Measurements from ENCODE around the gene MBD3L2B. TPM values are rescaled to one million over a fixed set of nuclear protein-coding genes. Genes with fewer than 3 reads are reported as not detected.

MBD3L2B gene
- total RNA-seq, 1 donor from 2014 or later, result not detected

DNA sequence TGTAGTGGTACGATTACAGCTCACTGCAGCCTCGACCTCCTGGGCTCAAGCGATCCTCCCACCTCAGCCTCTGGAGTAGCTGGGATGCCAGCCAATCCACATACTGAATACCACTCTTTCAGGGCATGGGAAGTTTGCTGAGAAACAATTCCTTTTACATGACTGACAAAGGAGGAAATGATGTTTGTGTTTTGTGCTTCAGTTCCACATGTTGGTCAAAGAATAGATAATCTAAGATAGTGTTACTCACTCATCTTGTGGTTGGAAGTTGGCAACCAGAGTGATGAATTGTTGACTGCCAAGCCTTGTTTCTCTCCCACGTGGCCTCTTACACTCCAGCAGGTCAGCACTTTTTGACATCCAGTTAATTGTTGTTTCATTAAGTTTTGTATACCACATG is 7.6 kb downstream of the MBD3L2B start:
- intact Hi-C loops (cut with micrococcal nuclease), result no loop called here

DNA sequence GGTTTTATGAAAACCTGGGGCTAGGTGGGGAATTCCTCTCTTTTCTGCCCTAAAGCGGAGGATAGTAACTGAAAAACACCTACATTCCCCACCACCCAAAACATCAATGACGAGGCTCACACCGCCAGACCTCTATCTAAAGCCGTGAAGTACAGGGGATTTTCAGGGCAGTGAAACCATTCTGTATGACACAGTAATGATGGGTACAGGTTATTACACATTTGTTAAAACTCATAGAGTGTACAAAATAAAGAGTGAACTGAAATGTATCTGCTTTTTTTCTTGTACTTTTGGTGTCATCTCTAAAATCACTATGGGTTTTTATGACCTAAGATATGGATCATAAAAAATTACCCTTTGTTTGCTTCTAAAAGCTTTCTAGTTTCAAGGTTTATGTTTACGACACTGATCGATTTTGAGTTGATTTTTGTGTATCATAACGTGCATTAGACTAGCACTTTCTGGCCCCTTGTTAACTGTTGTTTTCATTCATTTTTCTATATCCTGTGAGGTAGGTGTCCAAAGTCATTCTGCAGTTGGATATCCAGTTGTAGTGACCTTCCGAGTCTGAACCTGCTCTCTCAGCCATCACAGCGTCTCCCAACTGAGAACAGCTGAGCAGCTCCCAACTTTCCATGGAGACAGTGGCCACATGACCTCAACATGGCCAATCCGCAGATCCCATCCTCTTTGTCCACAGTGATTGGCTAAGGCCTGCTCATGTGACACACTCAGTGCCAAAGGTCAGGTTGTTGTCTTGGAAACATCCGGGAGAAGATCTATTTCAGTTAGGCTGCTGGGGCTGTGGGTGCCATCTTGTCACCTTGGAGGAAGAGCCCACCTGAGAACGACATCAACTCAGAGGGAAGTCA is 10.3 kb downstream of the MBD3L2B start:
- intact Hi-C loops (cut with micrococcal nuclease), result no loop called here

DNA sequence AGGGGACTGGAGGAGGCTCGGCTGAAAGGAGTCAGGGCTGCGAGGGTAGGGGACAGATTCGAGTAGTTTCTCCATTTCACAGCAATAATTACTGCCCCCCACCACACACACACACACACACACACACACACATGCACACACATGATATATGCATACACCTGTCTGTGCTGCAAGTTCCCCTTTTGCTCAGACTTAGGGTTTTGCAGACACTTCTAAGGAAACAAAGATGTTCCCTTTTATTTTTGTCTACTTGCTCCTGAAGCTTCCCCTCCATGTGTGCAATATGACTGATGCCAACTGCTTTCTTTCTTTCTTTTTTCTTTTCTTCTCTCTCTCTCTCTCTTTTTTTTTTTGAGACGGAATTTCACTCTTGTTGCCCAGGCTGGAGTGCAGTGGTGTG is 13.4 kb downstream of the MBD3L2B start:
- intact Hi-C loops (cut with micrococcal nuclease), result no loop called here

- intact Hi-C loops (cut with micrococcal nuclease), result no loop called here
These were observed 15.0 kb downstream of the MBD3L2B start for GRCh38 chr19:7006135-7006704.

- intact Hi-C loops (cut with micrococcal nuclease), result loop anchor here (1.0 kb wide), 4 partner anchors 62 to 266 kb away; no protein-coding TSS in a partner anchor
These were observed 16.8 kb downstream of the MBD3L2B start for GRCh38 chr19:7004313-7004931.

DNA sequence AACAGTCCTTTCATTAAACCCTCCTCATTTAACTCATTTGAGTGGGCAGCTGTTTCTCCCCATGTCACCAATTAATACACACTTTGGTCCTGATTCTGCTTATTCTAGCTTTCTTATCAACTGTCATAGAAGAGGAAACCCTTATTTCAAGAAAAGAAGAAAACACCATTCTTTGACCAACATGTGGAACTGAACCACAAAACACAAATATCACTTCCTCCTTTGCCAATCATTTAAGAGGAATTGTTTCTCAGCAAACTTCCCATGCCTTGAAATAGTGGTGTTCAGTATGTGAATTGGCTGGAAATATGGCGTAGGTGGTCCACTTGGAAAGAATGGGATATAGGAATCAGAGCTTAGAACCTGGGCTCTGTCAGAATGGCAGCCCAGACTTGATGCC is 20.4 kb downstream of the MBD3L2B start:
- intact Hi-C loops (cut with micrococcal nuclease), result no loop called here

DNA sequence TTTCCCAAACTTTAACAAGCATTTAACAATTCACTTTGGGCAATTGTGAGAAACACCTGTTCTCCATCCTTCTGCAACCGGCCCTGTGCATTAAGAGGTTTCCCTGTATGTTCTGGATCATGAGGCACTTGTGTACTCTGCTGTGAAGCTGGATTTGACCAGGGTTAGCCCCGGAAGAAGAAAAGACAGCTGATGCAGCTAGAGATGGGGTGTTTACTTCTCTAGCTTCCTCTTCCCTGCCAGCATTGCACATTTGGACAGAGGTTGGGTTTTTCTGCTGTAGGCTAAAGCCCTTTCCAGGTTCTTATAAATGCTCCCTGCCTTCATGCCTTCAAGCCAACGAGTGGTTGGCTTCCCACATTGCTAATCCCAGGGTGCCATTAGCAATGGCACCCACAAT is 20.9 kb downstream of the MBD3L2B start:
- intact Hi-C loops (cut with micrococcal nuclease), result no loop called here

DNA sequence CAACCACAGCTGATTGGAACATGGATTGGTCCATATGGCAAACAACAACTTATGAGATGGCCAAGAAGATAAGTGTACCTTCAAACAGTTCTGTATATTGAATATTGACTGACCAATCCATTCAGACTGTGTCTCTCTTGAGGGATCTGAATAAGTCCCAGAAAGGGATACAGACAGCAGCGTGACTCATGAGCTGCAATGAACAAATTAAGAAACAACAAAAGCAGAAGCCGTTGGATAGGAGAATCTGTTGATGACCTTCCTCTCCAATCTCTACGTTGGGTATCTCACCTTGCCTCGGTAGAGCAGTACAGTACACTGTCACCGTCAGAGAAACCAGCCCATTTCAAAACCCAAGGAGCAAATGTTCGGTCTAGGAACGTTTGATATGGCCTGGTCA is 21.3 kb downstream of the MBD3L2B start:
- intact Hi-C loops (cut with micrococcal nuclease), result no loop called here

GRCh38 chr19:6997679-6998445 is 23.4 kb downstream of the MBD3L2B start:
- intact Hi-C loops (cut with micrococcal nuclease), result no loop called here

DNA sequence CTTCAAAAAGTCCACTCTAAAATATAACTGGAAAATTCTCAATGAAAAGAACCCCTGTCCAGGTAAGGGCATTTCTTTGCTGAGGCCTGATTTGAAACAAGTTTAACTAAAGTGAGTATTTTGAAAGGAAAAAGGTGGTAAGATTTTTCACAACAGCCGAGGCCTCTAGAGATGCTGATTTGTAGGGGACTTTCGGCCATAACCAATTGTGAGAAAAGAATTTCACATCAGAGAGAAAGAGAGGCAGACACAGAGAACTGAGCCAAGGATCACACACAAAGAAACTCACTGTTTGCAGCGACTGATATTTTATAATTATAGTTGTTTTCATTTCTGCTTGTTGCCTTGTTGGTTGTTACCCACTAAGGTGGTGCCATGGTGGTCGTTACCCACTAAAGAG is 24.4 kb downstream of the MBD3L2B start:
- intact Hi-C loops (cut with micrococcal nuclease), result no loop called here

DNA sequence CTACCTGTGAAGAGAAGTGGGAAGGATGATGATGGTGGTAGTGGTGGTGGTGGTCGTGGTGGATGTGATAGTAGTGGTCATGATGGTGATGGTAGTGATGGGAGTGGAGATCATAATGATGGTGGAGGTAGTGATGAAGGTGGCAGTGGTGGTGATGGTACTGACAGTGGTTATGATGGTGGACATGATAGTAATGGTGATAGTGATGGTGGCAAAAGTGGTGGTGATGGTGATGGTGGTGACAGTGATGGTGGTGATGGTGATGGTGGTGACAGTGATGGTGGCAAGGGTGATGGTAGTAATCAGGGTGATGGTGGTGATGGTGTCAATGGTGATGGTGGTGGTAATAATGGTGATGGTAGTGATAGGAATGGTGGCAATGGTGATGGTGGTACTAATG is 26.2 kb downstream of the MBD3L2B start:
- intact Hi-C loops (cut with micrococcal nuclease), result no loop called here

DNA sequence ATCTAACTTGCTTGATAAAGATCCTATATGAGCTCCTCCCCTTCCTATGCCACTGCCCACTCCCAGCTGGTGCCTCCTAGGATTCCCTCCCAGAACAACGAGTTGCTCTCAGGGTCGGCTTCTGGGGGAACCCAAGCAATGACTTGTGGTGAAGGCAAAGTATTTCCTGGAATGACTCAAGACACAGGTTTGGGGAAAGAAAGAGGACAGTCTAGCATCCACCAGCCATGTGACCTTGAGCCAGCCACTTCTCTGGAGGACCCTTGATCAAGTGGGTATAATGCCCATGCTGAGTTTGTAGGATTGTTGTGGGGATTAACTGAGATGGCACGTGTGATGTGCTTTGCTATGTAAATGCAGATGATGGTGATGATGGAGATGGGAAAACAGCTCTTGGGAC is 33.0 kb downstream of the MBD3L2B start:
- intact Hi-C loops (cut with micrococcal nuclease), result no loop called here

GRCh38 chr19:6987850-6988249 is 33.4 kb downstream of the MBD3L2B start:
- intact Hi-C loops (cut with micrococcal nuclease), result no loop called here

DNA sequence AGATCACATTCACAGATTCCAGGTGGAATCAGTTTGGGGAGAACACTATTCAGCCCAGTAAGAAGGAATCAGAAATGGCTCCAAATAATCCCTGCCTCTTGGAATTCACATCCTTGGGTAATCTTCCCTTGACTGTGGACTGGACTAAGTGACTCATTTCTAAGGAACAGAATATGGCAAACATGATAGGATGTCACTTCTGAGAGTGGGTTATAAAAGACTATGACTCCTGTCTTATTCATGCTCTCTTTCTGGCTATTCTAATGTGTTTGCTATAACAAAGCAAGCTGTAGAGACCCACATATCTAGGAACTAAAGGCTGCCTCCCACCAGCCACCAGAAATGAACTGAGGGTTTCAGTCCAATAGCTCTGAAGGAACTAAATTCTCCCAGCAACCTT is 37.8 kb downstream of the MBD3L2B start:
- intact Hi-C loops (cut with micrococcal nuclease), result no loop called here

DNA sequence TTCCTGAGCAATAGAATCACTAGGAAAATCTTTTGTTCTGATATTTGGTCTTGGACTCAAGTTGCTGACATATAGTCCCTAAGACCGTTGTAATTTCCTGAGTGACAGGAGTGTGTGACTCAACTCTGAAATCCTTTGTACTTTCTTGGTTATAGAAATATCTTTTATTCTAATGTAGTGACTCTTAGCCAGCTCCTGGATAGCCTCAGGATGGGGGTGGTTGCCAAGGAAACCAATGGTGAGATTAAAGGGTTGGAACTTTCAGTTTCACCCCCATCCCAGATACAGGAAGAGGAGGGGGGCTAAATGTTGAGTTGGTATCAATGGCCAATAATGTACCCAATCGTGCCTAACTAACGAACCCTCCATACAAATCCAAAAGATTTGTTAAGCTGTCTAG is 41.8 kb downstream of the MBD3L2B start:
- intact Hi-C loops (cut with micrococcal nuclease), result no loop called here

DNA sequence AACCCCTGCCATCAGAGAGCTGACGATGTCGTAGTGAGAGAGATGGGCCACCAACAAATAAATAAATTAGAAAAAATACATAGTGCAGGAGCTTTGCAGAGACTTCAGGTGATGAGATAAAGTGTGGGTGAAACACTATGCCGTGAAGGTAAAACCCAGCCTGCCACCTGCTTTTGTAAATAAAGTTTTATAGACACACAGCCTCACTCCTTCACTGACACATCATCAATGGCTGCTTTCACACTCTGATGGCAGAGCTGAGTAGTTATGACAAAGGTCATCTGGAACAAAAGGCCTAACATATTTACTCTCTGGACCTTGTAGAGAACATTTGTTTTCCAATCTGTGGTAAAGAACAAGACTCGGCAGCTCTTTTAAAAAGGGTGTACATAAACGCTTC is 45.0 kb downstream of the MBD3L2B start:
- intact Hi-C loops (cut with micrococcal nuclease), result no loop called here

DNA sequence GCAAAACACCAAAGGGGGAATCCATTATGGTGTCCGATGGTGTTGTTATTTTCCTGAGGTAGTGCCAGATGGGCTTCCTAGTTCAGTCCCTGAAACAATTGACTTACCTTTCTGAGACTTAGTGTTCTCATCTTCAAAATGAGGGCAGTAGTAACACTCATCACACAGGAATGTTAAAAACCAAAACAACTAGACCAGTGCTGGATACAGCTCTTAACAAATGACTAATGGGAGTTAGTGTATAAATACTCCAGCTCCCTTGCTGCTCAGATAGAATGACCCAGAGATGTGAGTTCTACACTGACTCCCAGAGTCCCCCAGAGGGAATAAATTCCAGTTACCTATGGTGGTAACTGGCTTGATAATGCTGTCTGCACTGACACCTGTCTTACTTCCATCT is 49.9 kb downstream of the MBD3L2B start:
- intact Hi-C loops (cut with micrococcal nuclease), result no loop called here

GRCh38 chr19:6970443-6970842 is 50.8 kb downstream of the MBD3L2B start:
- intact Hi-C loops (cut with micrococcal nuclease), result no loop called here

- intact Hi-C loops (cut with micrococcal nuclease), result no loop called here
These were observed 51.2 kb downstream of the MBD3L2B start for GRCh38 chr19:6970021-6970420.

DNA sequence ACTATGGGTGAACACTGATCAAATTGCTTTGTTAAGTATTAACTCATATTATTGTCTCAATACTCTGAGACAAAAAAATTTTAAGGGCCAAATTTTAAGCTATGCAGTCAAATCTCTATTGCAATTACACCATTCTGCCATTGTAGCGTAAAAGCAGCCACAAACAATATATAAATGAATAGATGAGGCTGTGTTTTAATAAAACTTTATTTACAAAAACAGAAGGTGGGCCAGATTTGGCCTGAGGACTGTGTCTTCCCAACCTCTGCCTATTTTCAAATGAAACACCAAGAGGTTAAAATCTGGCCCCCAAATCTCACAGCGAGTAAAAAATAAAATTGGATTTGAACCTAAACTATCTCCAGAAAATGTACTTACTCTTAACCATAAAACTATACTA is 51.7 kb downstream of the MBD3L2B start:
- intact Hi-C loops (cut with micrococcal nuclease), result no loop called here

Data from T-helper 1 cell treated with Interleukin-12 subunit alpha and Interleukin-12 subunit beta and Interleukin-4 antibody, amounts not matched to agents 30 ng/mL and 1 ng/mL, for 36 hours (primary cell).